ENCODE data around the gene HSD11B2.

The HSD11B2 gene

GRCh38 chr16:67388591-67388990 is 42.3 kb upstream of the HSD11B2 start:
- TF ChIP-seq CTCF (IDR thresholded peaks at IDR 0.05; ENCODE audit: borderline replicate concordance, control extremely low read depth, extremely low read depth, insufficient read depth, missing control alignments): no peak
- in situ Hi-C loops (cut with MboI; ENCODE audit: low sequenced_read_pairs, unreplicated experiment): no loop called here
- DNase-seq (ENCODE audit: low spot score): no peak

GRCh38 chr16:67389911-67390815 is 40.8 kb upstream of the HSD11B2 start:
- DNase-seq (ENCODE audit: low spot score): peak; percentile 21

GRCh38 chr16:67390816-67391423 is 40.0 kb upstream of the HSD11B2 start:
- DNase-seq (ENCODE audit: low spot score): peak; percentile 27
- in situ Hi-C loops (cut with MboI; ENCODE audit: low sequenced_read_pairs, unreplicated experiment): no loop called here
- TF ChIP-seq CTCF (IDR thresholded peaks at IDR 0.05; ENCODE audit: borderline replicate concordance, control extremely low read depth, extremely low read depth, insufficient read depth, missing control alignments): no peak

More at GRCh38 chr16:67389911-67390815, 40.8 kb upstream of the HSD11B2 start:
- no peak for TF ChIP-seq CTCF (IDR thresholded peaks at IDR 0.05; ENCODE audit: borderline replicate concordance, control extremely low read depth, extremely low read depth, insufficient read depth, missing control alignments)
- in situ Hi-C loops (cut with MboI; ENCODE audit: low sequenced_read_pairs, unreplicated experiment): no loop called here

GRCh38 chr16:67391424-67392300 is 39.3 kb upstream of the HSD11B2 start:
- no peak for TF ChIP-seq CTCF (IDR thresholded peaks at IDR 0.05; ENCODE audit: borderline replicate concordance, control extremely low read depth, extremely low read depth, insufficient read depth, missing control alignments)
- DNase-seq (ENCODE audit: low spot score): peak; percentile 26
- in situ Hi-C loops (cut with MboI; ENCODE audit: low sequenced_read_pairs, unreplicated experiment): no loop called here

GRCh38 chr16:67392301-67393059 is 38.4 kb upstream of the HSD11B2 start:
- no peak for TF ChIP-seq CTCF (IDR thresholded peaks at IDR 0.05; ENCODE audit: borderline replicate concordance, control extremely low read depth, extremely low read depth, insufficient read depth, missing control alignments)
- peak; percentile 24 for DNase-seq (ENCODE audit: low spot score)
- in situ Hi-C loops (cut with MboI; ENCODE audit: low sequenced_read_pairs, unreplicated experiment): no loop called here
